ENCODE results near the gene TTC28. TPM values are rescaled to one million over a fixed set of nuclear protein-coding genes. Genes with fewer than 3 reads are reported as not detected.
"Not testable (repeated sequence)": the region's sequence is repeated elsewhere in the genome, so short reads cannot be mapped to it uniquely, and the experiment has no call there.

TTC28 gene
- total RNA-seq, 1 donor from 2014 or later = 7.9 TPM

DNA sequence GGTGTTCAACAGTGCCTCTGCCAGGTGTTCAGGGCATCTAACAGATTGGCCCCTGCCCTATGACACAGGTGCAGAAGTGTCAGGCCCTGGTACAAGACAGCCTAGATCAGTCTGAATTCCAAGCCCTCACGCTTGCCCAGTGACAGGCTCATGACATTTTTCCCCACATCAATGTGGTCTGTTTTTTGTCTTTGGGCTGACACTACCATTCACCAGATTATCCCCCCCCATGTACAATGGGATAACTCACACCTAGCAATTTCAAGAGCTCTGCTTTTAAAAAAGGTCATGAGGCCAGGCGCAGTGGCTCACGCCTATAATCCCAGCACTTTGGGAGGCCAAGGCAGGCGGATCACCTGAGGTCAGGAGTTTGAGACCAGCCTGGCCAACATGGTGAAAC, 605.1 kb downstream of the TTC28 start:
- Mint-ChIP-seq H3K9me3 (no peaks in the 10 kb centered on the region), H3K4me1 (no peaks in the 10 kb centered on the region), H3K36me3 (ENCODE audit: low read depth) (no peaks in the 10 kb centered on the region), H3K27me3 (peaks cover 1% of the 10 kb centered on the region), H3K4me3 (no peak overlapping the region), H3K27ac (no peak overlapping the region)
- intact Hi-C loops (cut with micrococcal nuclease) = no loop called here
- ATAC-seq (ENCODE audit: low read depth) = no peak
- POLR2A ChIA-PET = no interaction called here
- no peak for TF ChIP-seq CTCF (IDR thresholded peaks at IDR 0.05)
- CTCF ChIA-PET = no interaction called here
- no peak for DNase-seq

DNA sequence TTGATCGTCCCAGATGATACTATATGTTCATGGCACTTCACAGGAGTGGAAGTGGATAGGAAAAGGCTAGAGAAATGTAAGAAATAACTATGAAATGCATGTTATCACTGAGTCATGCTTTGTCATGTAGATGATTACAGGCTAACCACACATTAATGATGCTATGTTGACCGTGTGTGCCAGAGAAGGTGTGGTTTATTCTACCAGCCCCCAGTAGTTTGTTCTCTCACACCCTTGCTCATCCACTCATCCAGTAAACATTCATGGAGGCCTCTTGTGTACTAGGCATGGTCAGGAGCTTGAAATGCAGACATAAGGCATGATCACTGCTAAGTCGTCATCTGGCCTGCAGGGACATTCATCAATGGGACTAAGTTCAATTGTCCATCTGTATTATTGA, 607.6 kb downstream of the TTC28 start:
- no peak for DNase-seq
- ChIA-PET CTCF (no interaction called here), POLR2A (no interaction called here)
- H3K4me3 Mint-ChIP-seq = no peak overlapping the region
- no peaks in the 10 kb centered on the region for H3K36me3 Mint-ChIP-seq (ENCODE audit: low read depth)
- ATAC-seq (ENCODE audit: low read depth) = no peak
- no peak overlapping the region for H3K27ac Mint-ChIP-seq
- TF ChIP-seq CTCF (IDR thresholded peaks at IDR 0.05) = no peak
- H3K9me3 Mint-ChIP-seq = no peaks in the 10 kb centered on the region
- H3K27me3 Mint-ChIP-seq = no peaks in the 10 kb centered on the region
- intact Hi-C loops (cut with micrococcal nuclease) = no loop called here
- H3K4me1 Mint-ChIP-seq = no peaks in the 10 kb centered on the region

GRCh38 chr22:28068826-28069225, 610.8 kb downstream of the TTC28 start:
- ChIA-PET POLR2A (no interaction called here), CTCF (no interaction called here)
- peaks cover 3% of the 10 kb centered on the region for H3K27me3 Mint-ChIP-seq
- ATAC-seq (ENCODE audit: low read depth) (no peak), DNase-seq (no peak)
- H3K36me3 Mint-ChIP-seq (ENCODE audit: low read depth) = no peaks in the 10 kb centered on the region
- H3K4me1 Mint-ChIP-seq = no peaks in the 10 kb centered on the region
- no peak overlapping the region for H3K4me3 Mint-ChIP-seq
- no peak for TF ChIP-seq CTCF (IDR thresholded peaks at IDR 0.05)
- H3K9me3 Mint-ChIP-seq = no peaks in the 10 kb centered on the region
- H3K27ac Mint-ChIP-seq = no peak overlapping the region
- intact Hi-C loops (cut with micrococcal nuclease) = no loop called here

DNA sequence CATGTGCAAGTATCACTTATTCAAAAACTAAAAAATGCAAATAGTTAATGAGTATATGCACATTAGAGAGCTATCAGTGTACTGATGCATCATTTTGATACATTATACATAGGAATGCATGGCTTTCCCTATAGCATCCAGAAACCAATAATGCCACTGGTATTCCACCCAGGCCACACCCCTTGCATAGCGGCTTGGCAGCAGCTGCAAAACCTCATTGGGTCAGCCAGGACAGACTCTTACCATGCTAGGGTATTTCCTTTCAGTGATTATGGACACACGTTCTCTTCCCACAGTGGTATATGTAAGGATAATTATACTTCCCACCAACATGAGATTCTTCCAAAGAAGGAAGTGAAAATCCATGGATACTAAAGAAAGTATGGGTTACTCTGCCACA, 614.7 kb downstream of the TTC28 start:
- intact Hi-C loops (cut with micrococcal nuclease) = no loop called here
- ChIA-PET CTCF (no interaction called here), POLR2A (no interaction called here)
- TF ChIP-seq CTCF (IDR thresholded peaks at IDR 0.05) = no peak
- ATAC-seq (ENCODE audit: low read depth) (no peak), DNase-seq (no peak)
- Mint-ChIP-seq H3K27ac (no peak overlapping the region), H3K36me3 (ENCODE audit: low read depth) (no peaks in the 10 kb centered on the region), H3K4me1 (no peaks in the 10 kb centered on the region), H3K4me3 (no peak overlapping the region), H3K27me3 (peaks cover 3% of the 10 kb centered on the region), H3K9me3 (peaks cover 3% of the 10 kb centered on the region)

DNA sequence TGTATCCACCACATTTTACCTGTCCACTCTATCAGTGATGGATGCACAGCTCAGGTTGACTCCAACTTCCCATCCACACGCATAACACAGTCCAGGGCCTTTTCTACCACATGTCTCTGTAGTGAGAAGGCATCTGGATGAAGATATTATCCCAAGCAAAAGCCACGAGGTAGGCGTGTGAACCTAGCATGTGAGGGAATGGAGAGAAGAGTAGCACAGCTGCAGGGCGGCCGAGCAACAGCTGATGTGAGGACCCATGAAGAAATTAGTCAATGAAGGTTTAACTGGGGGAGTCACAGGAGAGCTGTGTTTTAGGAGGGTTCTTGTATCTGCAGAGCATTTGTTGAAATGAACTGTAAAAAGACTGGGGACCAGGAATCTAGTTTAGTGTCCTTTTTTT, 616.0 kb downstream of the TTC28 start:
- POLR2A ChIA-PET = no interaction called here

GRCh38 chr22:28060594-28060993, 619.0 kb downstream of the TTC28 start:
- ATAC-seq (ENCODE audit: low read depth); intact Hi-C loops (cut with micrococcal nuclease); CTCF ChIA-PET; H3K4me1 Mint-ChIP-seq; H3K4me3 Mint-ChIP-seq; H3K9me3 Mint-ChIP-seq; H3K27ac Mint-ChIP-seq; H3K27me3 Mint-ChIP-seq; H3K36me3 Mint-ChIP-seq (ENCODE audit: low read depth); DNase-seq; POLR2A ChIA-PET: not testable (repeated sequence)

More for the DNA sequence above, 616.0 kb downstream of the TTC28 start:
- TF ChIP-seq CTCF (IDR thresholded peaks at IDR 0.05) = no peak
- Mint-ChIP-seq H3K36me3 (ENCODE audit: low read depth) (no peaks in the 10 kb centered on the region), H3K27me3 (peaks cover 5% of the 10 kb centered on the region), H3K4me1 (no peaks in the 10 kb centered on the region), H3K9me3 (peaks cover 3% of the 10 kb centered on the region), H3K27ac (no peak overlapping the region), H3K4me3 (no peak overlapping the region)
- CTCF ChIA-PET = no interaction called here
- intact Hi-C loops (cut with micrococcal nuclease) = no loop called here
- DNase-seq = no peak
- no peak for ATAC-seq (ENCODE audit: low read depth)
